Stimulated activated CD4-positive, alpha-beta T cell treated with anti-CD3 and anti-CD28 coated beads, Interleukin-1b, Interleukin-23, amount 100 ng/mL, for 48 hours (primary cell): ENCODE data around the gene PAK5.

ENCODE experiments used
- DNase-seq: peaks from one replicate; pipeline ENCODE4 v3.0.0-alpha.2; 2020

Gene PAK5

DNA sequence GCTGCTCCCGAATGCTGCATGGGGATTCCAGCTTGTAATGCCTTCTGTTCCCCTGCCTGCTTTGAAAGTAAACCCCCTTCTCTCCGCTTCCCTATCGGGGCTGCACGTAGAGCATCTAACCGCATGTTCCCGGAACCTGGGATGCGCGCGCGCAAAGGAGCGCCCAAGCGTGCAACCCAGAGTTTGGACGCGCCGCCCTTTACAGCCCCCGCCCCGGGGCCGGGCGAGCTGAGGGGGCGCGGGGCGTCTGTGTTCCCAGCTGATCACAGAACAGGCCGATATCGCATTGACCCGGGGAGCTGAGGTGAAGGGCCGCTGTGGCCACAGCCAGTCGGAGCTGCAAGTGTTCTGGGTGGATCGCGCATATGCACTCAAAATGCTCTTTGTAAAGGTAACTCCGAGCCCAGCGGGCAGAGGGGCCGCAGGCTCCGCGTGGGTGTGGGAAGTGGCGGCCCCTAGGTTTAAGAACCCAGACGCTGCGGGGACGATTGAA lies 323.1 kb downstream of the PAK5 start:
- no peak for DNase-seq

DNA sequence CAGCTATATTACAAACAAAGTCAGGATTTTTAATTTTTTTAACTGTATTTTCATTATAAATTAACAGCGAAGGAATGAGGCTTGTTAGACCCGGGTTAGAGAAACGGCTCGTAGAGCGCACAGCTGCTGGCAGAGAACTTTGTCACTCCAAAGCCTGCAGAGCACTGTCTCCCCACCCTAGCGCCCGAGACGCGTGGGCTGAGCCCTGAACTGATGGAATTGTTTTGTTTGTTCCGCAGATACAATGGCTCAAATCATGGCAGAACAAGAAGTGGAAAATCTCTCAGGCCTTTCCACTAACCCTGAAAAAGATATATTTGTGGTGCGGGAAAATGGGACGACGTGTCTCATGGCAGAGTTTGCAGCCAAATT lies 323.7 kb downstream of the PAK5 start:
- no peak for DNase-seq

DNA sequence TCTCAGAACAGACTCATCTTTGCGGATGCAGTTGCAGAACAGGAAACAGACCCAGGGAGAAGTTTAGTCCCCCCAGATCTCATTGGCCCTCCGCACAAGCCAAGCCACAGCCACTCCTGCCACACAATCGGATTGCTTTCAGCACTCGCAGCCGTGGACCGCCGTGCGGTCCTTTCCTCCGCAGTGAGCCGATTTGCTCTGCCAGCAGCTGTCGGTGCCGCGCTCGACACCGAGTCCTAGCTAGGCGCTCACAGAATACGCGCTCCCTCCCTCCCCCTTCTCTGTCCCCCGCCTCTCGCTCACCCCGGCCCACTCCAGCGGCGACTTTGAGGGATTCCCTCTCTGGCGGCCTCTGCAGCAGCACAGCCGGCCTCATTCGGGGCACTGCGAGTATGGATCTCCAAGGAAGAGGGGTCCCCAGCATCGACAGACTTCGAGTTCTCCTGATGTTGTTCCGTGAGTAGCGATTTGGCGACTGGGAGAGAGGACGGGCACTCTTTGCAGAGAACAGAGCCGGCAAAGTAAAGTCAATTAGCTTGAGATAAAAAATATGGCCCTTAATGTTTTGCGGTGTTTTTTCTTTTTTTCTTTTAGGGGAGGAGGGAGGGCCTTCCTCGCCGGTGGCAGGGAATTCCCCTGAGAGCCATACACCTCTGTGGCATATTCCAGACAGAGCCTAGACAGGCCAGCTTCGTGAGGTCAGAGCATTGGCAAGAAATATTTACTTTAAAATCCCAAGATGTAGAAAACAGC lies 324.2 kb downstream of the PAK5 start, which contains the start of gene LAMP5:
Gene LAMP5 (plus strand): TSS at position 130 of the 753 bp plus-strand sequence. CDS start 263 bp downstream, at position 393.
- no peak for DNase-seq

DNA sequence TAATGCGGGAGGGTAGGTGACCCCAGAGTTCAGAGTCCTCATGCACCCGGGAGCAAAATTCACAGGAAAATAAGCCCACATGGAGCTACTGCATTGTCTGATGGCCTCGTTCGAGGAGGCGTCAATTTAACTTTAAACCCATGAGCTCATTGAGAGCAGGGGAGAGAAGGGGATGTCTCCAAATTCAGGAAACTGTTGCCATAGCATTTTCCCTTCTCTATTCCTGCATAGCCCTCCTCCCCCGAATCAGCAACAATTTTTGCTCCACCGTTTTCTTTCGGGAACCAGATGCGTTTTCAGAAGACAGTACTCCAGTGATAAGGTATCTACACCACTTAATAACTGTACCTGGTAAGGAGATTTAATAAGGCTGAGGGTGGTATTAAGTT lies 324.8 kb downstream of the PAK5 start:
- no peak for DNase-seq

DNA sequence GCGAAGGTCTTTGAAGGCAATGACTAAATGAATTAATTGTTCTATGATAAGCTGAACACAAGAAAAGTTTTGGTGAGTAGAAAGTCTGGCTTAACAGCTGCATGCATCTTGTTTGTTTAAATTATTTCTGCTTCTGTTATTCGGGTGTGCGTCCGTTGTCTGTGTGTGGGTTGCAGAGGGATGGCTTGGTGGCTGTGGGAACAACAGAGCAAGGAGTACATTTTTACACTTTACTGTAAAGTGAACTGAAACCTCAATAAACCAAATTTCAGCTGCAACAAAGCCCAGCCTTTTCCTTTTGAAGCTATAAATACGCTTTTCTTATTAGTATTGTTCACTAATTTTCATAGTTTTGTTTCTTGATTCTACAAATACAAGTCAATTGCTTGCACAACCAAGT lies 328.0 kb downstream of the PAK5 start:
- DNase-seq = no peak

DNA sequence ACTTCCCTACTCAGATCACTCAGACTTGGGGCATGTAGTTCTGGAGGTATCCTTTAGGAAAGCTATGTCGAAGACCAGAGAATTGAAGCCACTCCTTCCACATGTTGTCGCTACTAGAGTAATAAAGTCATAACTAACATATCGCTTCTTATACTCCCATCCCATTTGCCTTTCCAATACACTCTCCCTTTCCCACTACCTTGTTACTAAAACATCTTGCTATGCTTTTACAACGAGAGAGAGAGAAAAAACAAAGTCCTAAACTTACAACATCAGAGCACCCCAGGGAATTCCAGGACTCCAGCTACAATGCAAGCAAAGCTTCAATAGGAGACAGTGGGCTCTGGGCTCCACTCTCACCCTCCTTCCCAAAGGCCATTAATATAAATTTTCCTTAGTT lies 329.6 kb downstream of the PAK5 start:
- no peak for DNase-seq

DNA sequence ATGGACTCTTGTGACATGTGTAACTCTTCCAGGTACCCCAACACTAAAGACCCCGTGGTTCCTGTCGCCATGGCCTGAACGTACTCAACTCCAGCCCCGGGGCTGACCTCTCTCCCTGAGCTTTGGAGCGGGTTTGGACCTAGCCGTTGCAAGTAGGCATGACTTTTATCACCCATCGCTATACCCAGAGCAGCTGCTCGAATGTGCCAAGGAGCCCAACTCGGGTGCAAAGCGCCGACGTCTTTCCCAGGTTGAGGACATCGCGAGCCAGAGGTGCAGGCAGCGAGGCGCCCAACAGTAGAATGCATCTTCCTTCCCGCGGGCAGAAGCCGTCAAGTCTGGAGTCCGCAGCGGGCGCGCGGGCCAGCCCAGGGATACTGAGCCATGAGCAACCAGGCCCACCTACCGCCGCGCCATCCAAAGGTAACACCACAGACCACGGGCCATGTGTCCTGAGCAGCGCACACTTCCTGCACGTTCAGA lies 330.1 kb downstream of the PAK5 start:
- DNase-seq = no peak

DNA sequence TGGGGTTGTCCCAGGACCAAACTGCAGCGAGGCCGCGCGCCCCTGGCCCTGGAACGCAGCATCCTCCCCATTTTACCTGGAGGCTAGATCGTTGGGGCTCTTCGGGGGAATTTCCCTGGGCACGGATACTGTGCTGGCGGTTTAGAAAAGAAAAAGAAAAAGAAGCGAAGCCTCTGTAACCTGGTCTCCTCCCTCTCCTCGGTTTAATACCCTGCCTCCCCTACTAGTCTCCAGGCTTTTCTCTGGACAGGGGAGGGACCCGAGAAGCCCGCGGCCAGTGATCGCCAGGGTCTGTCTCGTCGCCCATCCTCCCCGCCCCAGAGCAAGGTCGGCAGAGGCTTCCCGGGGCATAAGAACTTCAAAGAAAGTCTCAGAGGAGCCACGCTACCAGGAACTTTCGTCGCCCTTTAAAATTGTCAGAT lies 330.6 kb downstream of the PAK5 start:
- DNase-seq = no peak

DNA sequence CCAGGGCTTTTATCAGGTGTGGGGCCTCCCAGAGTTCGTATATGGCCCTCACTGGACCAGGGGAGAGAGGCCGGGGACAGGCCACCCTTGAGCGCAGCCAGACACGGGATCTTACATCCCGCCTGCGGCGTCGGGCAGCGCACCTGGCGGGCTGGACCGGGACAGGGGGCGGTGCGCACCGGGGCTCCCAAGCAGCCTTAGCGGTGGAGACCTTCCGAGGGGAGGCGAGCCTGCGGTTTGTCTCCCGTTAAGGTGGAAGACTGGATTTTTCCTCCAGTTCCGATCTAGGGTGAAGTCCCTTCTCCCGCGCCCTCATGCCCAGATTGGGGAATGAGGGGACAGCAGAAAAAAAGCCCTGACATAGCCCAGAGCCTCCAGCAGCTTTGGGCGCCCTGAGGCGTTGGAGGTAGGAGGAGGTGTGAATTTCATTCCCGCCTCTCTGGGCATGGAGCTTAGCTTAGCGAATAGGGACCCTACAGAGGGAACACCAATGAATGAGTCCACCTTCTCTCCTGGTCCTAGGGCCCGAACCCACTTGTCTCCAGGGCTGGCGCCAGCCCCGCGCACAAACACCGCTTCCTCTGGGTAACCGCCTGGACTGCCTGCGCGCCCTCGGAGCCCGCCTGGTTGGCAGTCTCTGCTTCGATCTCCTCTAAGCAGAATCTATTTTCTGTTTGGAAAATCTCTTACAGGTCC lies 331.2 kb downstream of the PAK5 start:
- DNase-seq = no peak

DNA sequence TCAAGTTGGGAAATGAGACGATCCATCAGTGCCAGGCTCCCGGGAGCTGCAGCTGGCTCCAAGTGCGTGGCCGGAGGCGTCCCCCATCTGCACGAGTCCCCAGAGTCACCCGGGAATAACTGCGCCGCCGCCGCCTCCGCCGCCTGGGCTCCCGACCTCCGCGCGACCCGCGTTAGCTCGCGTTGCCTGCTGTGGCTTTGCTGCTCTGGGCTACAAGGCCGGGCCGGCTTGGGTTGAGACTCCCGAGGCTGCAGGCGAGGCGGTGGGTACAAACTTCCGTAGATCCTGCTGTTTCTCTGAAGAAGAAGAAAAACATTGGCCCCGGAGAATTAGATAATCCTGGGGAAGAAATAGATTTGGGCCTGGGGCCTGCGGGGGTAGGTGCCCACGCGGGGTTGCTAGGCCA lies 331.9 kb downstream of the PAK5 start:
- DNase-seq = no peak

DNA sequence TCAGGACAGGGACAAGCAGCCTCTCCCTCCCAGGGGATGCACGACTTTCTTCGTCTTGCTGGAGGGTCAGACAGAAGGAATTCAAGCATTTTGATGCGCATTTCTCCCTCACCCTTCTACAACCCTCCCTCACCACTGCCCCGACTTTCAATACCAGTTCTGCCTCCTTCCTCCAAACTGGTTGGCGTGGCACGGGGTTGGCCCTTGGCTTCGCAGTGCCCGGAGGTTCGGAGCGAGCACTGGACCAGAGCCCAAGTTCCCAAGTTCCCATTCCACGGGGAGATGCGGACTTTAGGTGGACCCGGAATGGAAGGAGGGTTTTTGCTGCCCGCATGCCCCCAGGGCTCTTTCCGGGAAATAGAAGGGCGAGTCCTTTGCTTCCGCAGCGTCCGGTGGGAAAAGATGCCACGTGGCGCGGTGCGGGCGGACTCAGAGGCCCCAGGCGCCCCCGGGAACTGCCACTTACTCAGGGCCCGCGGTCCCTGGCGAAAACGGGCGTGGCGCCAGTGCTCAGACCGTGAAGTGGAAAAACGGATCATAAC lies 332.5 kb downstream of the PAK5 start:
- DNase-seq = no peak

DNA sequence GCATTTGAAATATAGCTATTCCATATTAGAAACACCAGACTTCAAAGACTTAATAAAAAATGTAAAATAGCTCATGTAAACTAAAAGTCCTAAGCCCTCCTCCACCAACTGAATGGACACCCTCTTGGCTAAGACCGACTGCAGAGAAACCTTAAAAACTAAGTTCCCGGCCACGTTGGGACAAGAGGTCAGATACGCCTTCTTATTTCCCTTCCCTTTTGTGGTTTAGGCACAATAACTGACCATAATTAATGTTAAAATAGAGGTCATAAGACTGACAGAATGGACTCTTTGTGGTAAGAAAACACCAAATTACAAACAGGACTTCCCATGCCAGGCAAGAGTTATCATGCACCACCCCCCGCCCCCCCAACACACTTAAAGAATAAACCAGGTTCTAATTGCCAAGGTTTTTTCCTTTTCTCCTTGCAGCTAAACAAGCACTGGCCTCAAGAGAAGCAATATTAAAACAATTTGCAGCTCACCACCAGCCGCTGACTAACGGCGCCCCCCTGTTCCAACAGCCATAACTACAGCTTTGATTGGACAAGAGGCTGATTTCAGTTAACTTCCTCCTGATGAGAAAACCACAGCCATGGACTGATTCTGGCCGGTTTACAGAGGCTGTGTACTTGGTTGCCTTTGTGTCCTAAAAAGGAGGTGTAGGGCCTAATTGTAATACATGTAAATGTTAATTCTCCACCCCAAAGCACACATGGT lies 335.2 kb downstream of the PAK5 start:
- DNase-seq = no peak

DNA sequence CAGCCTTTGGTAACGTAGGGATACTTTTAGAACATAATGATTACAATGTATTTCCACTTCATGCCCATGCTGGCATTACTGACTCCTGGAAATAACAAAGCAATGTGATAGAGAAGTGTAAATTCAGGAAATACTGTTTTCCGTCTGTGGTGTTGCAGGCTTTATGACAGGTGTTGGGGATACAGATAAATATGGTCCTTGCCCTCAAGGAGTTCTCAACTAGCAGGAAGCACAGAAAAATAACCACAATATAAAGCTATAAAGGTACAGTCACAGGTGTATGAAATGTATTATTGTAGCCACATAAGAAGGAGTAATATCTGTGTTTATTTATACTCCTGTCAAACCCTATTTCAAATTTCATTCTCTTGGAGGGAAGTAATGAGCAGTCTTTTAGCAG lies 337.4 kb downstream of the PAK5 start:
- DNase-seq = no peak

DNA sequence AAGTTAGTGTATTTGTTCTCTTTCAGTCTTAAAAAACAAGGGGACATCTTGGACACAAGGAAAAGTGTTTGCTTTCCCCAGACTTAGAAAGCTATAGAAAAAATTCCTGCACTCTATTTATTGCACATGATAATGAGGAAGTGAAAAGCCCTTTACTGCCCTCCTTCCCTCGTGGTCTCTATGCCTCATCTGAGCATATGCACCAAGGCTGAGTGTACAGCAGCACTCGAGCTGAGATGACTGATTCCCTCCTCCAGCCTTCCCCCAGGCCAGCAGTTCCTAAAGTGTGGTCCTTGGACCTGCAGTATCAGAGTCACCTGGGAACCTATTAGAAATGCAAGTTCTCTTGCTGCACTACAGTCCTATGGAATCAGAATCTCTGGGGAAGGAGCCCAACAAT lies 338.8 kb downstream of the PAK5 start:
- no peak for DNase-seq

DNA sequence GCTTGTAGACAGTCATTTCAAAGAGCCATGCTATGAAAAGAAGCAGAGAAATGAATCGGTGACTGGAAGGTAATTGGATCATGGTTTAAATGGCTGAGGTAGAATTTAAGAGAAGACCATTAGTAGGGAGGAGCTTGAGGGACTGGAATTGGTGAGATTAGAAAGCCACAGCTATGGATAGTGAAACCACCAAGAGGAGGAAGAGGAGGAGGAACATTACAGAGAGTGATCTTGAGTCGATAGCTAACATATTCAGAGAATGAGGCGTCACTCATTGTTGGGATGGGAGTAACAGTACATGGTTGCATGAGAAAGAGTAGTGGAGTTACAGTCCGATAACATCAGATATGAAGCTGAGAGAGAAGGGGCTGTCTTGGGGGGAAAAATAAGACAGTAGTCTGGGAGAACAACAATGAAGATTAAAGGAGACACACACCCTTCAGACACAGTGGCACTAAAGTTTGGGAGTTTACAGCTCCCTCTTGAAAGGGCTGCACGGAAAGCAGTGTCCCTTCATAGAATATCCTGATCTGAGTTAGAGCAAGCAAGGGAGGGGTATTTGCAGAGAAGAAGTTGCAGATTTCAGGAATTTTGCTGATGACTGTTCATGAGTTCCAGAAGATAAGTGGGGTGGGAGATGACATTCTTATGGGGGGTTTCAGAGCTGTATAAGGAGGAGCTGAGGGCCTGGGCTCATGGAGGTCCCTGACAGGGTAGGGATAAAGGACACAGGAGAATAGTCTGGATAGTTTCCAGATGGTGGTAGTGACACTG lies 339.6 kb downstream of the PAK5 start:
- no peak for DNase-seq

DNA sequence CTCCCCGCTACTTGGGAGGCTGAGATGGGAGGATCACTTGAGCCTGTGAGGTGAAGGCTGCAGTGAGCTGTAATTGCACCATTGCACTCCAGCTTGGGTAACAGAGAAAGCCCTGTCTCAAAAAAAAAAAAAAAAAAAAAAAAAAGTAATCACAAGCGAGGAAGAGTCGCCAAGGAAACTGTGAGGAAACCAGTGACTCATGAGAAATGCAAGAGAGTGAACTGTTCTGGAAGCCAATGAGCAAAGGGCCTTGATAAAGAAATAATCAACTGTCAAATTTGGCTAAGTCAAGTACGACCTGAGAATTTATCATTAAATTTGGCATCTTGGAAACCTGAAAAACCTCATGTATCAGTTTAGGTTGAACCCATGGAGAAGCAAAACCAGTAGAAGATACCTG lies 340.6 kb downstream of the PAK5 start:
- no peak for DNase-seq

DNA sequence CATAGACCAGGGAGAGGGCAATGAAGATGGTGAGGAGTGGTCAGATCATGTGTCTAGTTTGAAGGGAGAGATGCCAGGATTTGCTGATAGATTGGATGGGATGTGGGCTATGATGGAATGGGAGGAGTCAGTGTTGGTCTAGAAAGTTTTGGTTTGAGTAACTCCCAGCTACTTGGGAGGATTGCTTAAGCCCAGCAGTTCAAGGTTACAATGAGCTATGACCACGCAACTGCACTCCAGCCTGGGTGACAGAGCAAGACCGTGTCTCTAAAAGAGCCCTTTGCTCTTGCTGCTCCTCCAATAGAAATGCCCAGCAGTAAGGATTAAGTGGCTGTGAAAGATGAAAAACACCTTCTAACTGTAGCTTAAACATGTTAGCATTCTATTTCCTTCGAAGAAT lies 342.7 kb downstream of the PAK5 start:
- no peak for DNase-seq

DNA sequence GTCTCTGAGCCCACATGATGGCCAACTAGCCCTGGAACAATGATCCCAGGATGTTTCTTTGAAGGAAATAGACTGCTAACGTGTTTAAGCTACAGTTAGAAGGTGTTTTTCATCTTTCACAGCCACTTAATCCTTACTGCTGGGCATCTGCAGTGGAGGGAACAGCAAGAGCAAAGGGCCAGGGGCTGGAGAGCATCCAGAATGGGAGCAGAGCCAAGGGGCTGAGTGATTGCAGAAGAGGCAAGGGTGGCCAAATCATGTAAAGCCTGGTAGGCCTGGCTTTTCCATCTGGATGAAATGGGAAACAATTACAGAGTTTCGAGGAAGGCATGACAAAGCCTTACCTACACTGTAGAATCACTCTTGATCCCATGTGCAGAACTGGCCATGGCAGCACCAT lies 343.2 kb downstream of the PAK5 start:
- no peak for DNase-seq

DNA sequence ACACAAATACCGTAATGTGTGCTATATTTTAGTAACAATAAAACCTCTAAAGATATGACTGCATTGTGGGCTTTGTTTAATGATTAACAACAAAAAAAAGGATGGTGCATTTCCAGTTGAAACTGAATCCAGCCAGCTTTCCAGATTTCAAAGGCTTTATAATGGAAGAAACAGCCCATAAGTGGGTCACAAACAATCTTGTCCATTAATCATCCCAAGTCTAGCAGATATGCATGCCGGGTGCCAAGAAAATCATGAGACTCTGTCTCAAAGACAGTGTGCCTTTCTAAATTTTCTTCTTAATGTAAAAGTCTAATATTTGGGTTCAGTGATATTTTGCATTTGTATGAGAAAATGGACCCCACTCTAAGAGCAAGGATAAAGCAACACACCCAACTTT lies 345.1 kb downstream of the PAK5 start:
- no peak for DNase-seq

DNA sequence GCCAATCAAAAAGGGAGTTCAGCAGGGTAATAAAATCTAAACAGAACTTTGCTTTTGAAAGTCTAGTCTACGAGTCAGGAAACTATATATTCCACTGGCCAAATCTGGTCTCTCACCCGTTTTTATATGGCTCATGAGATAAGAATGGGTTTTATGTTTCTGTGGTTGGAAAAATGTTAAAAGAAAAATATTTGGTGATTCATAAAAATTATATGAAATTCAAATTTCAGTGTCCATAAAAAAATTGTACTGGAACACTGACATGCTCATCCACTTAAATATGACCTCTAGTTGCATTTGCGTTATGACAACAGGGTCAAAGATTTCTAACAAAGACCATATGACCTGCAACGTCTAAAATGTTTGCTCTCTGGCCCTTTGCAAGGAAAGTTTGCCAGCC lies 346.8 kb downstream of the PAK5 start:
- no peak for DNase-seq

DNA sequence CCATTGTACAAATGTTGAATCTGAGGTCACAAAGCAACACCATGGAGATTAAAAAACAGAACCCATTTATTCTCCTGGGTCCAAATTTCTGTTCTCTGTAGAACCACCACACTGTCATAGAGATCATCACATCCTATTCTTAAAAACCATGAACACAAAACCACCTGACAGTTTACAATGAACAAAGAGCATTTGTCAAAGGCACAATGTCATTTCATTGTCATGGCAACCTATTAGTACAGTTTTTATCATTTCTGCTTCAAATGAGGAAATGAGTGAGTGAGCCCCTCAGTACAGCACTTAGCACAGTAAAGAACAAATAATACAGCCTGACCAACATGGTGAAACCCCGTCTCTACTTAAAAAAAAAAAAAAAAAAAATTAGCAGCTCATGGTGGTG lies 347.6 kb downstream of the PAK5 start:
- DNase-seq = no peak

DNA sequence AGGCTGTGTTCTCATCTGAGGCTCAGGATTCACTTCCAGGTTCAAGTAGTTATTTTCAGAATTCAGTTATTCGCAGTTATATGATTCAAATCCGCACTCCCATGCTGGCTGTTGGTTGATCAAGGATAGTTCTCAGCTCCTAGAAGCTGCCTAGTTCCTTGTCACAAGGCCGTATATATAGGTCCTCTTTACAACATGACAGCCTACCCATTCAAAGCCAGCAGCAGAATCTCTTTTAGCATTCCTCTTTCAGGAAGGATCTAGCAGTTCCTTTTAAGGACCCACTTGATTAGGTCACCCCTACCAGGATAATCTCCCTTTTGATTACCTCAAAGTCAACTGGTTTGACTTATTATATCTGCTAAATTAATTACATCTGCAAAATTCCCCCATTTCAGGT lies 348.2 kb downstream of the PAK5 start:
- DNase-seq = no peak

DNA sequence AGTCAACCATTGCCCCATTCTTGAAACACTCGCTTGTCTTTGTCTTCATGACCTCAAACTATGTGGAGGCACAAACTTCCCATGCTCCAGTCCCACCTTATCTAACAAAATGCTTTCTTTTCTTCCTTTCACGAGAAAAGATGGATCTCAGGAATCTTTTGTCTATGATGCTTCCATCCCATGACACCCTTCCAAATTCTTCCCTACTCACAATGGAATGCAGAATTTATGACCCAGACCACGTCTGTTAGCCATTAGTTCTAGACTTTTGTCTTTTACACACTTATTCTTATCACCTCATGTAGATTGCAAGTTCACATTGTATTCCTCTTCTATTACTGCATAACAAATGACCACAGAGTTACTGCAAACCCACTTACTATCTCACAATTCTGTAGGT lies 348.7 kb downstream of the PAK5 start:
- no peak for DNase-seq
